T-helper 1 cell treated with Interleukin-12 subunit alpha and Interleukin-12 subunit beta and Interleukin-4 antibody, amounts not matched to agents 30 ng/mL and 1 ng/mL, for 36 hours (primary cell): ENCODE results near the gene JARID2. TPM values are rescaled to one million over a fixed set of nuclear protein-coding genes. Genes with fewer than 3 reads are reported as not detected.

Experiments used
- intact Hi-C: fragments of 100-400 bp; cut with micrococcal nuclease; formaldehyde crosslinking; loops from one replicate; pipeline ENCODE4 v1.15.1; 2024
- total RNA-seq: library from RNA; stranded (reverse); gene quantifications from 2 replicates; pipeline ENCODE4 v1.2.3, GENCODE V29; 2022

Gene JARID2
- total RNA-seq, 1 donor from 2014 or later = 40.3 TPM

DNA sequence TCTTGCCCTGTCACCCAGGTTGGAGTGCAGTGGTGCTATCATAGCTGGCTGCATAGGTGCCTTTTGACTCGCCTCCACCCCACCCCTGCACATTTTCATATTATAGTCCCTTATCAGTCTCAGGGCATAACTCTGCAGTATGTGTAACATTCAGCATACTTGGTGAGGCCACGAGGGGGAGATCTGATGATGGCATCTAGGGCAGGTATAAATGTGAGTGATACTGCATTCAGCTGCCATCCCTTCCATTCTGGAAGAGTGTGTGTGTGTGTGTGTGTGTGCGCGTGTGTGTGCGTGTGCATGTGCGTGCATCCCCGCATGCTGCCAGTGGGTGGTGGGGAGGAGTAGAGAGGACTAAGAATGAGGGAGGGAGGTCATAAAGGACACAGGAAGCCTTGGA is 81.4 kb downstream of the JARID2 start:
- intact Hi-C loops = loop anchor here (1.0 to 2.0 kb wide), 5 partner anchors 26 to 164 kb away; no protein-coding TSS in a partner anchor

DNA sequence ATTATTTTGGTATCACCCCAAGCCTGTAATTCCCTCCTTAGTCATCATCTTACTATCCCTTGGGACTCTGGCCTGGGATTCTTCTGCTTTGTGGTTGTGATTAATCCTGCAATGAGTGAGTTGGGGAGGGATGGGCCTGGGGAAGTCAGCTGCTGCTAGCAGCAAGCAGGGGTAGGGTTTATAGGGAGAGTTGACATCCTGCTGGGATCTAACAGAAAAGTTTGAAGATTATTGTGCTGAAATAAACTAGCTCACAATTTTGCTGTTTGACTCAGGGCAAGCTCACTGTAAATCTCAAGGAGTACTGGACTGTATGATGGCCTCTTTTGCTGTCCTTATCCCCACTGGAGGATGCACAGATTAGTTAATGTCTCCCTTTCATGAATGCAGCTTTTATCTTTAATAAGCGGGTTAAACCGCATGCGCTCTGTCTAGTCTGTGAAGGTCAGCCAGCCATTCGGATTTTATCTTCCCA is 83.4 kb downstream of the JARID2 start:
- intact Hi-C loops = loop anchor here (1.0 kb wide), 1 partner anchor 12 kb away; no protein-coding TSS in a partner anchor

DNA sequence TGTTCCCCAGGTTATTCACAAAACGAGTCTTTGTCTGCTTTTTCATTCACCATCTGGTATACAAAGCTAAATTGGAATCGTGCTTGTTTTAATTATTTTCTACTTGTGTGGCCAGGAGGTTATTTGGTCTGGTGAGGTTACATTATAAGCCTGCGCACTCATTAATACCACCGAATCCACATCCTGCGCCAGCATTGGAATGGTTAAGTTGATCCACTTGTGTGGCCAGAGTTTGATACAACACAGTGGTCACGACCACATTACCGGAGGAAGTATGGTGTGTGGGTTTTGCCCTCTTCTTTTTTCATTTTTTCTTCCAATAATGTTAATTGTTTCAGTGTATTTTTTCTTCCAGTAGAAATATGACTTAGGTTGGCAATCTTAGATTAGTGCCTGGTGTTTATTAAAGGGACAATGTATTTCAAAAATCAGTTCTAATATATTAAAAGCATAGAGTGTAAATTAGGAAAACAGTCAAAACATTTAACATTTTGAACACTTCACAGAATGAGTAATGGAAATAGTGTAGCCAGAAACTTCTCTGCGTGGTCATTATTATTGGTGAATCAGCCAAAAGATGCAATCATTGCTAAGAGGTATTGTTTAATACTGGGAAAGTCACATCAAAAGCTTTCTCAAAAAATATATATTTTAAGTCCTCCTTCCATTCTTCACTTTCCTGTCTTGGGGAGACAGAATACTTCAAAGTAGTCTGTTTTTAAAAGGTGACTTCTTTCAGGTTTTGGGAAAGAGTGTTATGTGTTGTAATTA is 84.5 kb downstream of the JARID2 start:
- intact Hi-C loops = no loop called here

GRCh38 chr6:15331143-15331542 is 85.3 kb downstream of the JARID2 start:
- intact Hi-C loops = no loop called here

DNA sequence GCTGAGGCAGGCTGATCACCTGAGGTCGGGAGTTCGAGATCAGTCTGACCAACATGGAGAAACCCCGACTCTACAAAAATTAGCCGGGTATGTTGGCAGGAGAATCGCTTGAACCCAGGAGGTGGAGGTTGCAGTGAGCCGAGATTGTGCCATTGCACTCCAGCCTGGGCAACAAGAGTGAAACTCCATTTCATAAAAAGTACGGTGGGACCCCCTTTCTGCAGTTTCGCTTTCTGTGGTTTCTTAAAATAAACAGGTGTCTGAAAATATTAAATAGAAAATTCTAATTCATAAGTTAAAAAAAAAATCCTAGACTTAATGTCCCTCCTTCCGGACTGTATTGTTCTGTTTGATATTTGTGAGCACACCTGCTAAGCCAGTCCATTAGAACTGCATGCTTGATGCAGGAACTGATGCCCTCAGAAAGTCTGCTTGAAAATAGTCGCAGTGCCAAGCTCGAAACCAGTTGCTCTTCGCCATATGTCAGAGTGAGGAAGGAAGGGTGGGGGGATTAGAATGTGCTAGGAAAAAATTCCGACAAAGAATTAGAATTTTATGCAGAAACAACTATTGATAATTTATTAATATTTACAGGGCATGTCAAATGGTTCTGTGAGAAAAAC is 85.9 kb downstream of the JARID2 start:
- intact Hi-C loops = no loop called here

- intact Hi-C loops = no loop called here
Observed at GRCh38 chr6:15332446-15332845, 86.6 kb downstream of the JARID2 start.

DNA sequence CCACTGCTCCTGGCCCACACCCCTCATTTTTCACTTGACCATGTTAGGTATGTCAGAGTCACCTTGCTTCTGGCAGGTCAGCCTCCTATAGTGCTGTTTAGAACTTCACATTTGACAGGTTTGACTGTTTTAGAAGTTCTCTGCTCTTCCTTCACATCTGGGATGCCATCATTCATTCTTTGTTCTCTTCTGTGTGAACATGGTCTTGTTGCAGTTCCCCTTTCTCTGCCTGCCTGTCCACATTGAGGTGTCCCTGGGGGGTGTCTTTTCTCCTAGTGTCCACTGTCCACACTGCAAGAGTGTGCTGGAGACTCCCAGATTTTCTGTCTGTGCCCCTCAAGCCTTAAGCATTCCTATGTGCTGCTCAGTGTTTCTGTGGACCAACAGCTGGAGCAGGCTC is 89.5 kb downstream of the JARID2 start:
- intact Hi-C loops = no loop called here

GRCh38 chr6:15335916-15336315 is 90.0 kb downstream of the JARID2 start:
- intact Hi-C loops = no loop called here

DNA sequence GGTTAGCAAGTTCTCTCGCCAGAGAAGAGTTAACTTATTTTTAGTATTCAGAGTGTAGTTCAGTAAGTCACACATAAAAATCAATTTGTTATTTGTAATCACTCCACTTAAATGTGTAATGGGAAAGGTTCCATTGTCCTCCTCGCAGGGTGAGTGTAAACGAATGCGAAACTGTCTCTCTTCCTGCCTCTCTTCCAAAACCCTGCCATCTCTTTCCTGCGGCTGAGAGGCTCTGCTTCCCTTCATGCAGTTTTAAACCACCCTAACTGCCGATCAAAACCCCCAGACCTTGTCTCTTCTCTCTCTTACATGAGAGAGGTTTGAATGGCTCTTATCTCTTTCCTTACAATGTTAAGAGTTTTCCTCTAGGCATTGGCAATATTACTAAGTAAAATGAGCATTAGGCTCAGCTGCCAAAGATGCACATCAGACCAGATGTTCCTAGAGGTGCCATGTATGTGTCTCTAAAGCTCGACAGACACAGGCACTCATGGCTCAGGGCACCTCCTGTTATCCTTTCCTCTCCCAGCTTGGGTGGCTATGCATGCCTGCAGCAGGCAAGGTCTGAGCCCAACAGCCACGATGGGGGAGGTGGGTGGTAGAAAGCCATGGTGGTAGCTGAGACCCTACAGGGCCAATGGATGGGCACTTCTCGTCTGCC is 91.2 kb downstream of the JARID2 start:
- intact Hi-C loops = no loop called here

GRCh38 chr6:15337582-15337981 is 91.7 kb downstream of the JARID2 start:
- intact Hi-C loops = no loop called here

- intact Hi-C loops = no loop called here
Observed at GRCh38 chr6:15338476-15338875, 92.6 kb downstream of the JARID2 start.

DNA sequence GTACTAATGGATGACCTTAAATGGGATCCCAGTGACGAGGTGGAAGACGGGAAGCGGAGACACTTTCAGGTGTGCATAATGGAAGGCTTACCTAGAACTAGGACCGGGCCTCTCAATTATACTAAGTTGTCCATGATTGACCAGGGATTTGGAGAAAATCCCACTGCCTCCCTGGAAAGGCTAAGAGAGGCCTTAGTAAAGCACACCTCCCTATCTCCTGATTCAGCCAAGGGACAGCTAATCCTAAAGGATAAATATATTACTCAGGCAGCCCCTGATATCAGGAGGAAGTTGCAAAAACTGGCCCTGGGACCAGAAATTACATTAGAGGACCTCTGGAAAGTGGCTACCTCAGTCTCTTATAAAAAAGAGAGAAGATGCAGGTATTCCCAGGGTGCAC is 93.2 kb downstream of the JARID2 start:
- intact Hi-C loops = no loop called here

- intact Hi-C loops = no loop called here
Observed at GRCh38 chr6:15340105-15340601, 94.3 kb downstream of the JARID2 start.

DNA sequence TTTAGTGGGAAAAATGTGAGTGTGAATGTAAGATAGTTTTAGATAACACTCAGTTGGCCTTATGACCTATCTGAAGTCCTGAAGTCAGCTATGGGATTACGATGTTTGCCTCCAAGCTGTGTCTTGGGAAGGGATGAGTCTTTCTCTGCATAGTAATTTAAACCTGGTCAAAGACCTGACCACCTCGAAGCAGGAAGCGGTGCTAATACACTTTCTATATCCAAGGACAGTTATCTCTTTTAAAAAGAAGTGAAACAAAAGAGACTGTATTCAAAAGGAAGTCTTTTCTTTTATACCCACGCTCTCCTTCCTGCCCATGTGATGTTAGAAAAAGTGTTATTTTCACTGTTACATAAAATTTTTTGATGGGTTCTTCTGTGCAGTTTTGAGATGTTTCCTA is 94.9 kb downstream of the JARID2 start:
- intact Hi-C loops = no loop called here

GRCh38 chr6:15341311-15342001 is 95.6 kb downstream of the JARID2 start:
- intact Hi-C loops = no loop called here

DNA sequence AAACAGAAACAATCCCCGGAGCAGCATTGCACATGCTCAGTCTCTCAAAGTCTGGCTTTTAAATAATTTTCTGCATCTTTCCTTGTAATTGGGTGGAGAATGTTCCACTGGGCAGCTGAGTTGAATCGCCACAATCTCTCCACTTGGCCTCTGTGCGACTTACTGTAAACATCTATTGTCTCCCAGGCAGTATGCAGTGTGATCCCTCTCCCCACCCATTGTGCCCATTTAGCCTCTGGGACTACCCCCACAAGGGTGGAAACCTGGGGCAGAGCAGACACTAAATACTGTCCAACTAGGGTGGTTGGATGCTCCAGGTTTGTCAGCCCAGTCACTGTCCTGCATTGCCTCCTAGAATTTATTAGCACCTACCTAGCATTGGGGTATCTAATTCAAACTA is 96.2 kb downstream of the JARID2 start:
- intact Hi-C loops = no loop called here

DNA sequence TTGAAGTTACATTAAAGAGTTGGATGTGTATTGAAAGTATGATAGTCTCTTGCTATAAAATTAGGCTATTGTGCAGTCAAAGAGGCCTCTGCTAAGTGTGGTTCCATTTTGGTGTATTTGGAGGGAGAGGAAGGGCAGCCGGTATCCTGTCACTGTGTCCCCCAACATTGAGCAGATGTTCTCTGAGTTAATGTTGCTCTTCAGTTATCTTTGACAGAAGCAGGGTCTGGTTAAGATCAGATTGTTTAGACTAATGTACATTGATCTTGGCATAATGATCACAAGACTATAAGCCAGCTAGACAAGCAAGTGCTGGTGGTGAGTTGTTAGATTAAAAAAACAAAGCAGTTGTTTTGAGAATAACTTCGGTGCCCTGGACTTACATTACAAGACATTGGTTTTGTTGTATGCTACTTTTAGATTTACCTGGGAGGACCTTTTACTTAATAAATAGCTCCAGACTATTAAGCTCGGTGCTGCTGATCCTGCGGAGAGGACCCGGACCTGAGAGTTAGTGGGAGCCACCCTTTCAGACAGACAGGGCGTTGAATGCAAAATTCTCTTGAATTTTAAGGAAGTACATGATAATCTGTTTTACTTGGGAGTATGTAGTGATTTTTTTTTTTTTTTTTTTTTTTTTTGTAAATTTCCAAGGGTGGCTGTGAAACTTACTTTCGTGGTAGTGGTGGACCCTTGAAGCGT is 97.8 kb downstream of the JARID2 start:
- intact Hi-C loops = no loop called here

GRCh38 chr6:15344192-15344519 is 98.3 kb downstream of the JARID2 start:
- intact Hi-C loops = no loop called here

DNA sequence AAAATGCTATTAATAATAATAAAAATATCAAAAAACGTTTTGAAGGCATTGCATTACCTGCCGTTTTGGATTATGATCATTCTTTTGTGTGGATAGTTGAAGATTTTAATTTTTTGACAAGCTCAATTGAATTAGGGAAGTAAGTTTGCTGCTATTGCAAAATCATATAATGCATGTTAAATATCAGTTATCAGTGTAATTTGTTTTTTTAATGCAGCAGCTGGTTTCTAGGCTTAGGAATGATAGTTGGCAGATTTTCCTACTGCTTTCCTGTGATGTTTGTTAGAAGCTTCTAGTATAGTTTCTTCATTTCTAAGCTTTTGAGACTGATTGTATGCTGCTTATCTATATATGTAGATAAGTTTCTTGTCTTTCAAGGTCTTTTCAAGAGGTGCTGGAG is 99.0 kb downstream of the JARID2 start:
- intact Hi-C loops = no loop called here

DNA sequence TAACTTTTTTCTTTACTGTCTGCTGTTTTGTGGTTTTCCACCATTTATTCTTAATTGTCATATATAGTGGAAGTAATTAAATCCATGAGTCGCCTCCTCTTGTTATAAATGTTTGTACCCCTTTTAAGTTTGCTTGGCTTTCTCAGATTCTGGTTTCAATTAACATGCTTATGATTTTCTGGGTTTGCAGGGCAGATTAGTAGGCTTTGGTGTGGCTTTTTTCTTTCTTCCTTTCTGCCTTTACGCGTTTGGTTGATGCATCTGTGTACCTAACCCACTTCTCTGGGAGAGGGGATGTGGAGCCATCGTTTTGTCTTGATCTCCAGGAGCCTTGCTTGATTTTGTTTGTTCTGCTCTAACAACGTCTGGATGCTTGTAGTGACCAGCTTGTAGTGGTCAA is 100.4 kb downstream of the JARID2 start:
- intact Hi-C loops = no loop called here

GRCh38 chr6:15348528-15348927 is 102.7 kb downstream of the JARID2 start:
- intact Hi-C loops = no loop called here
